ENCODE data around the gene PIGX.

PIGX gene

DNA sequence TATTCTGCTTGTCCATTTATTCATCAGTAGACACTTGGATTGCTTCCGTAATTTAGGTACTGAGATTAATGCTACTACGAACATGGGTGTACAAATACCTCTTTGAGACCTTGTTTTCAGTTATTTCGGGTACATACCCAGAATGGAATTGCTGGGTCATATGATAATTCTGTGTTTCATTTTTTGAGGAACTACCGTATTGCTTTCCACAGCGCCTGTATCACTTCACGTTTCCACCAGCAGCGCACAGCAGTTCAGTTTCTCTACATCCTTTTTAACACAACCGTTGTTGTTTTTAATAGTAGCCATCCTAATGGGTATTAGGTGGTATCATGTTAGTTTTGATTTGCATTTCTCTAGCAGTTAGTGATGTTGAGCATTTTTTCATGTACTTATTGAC lies 36.9 kb downstream of the PIGX start:
- no peak for DNase-seq (ENCODE audit: low read depth)
- H3K4me3 ChIP-seq (ENCODE audit: low read depth, low read length), result no peak overlapping the region
- TF ChIP-seq, protein P1, sequence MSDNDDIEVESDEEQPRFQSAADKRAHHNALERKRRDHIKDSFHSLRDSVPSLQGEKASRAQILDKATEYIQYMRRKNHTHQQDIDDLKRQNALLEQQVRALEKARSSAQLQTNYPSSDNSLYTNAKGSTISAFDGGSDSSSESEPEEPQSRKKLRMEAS (IDR thresholded peaks at IDR 0.05; ENCODE audit: low read depth, low read length), result no peak
- no peak for TF ChIP-seq CTCF (IDR thresholded peaks at IDR 0.05; ENCODE audit: low read depth, low read length)
- no peak for TF ChIP-seq MYC (IDR thresholded peaks at IDR 0.05; ENCODE audit: low read depth, low read length)
- TF ChIP-seq POLR2A (IDR thresholded peaks at IDR 0.05; ENCODE audit: extremely low read depth, insufficient read length), result no peak

DNA sequence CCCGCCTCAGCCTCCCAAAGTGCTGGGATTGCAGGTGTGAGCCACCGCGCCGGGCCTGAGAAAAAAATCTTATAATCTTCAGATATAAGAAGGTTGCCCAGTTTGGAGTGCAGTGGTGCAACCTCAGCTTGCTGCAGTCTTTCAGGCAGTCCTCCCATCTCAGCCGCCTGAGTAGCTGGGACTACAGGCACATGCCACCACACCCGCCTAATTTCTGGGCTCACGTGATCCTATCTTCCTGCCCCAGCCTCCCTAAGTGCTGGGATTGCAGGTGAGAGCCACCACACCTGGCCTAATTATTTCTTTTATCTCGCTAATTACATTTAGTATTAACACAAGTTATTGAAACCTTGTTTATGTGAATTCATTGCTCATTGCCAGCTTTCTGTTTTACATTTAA lies 41.0 kb downstream of the PIGX start:
- no peak overlapping the region for H3K4me3 ChIP-seq (ENCODE audit: low read depth, low read length)
- no peak for DNase-seq (ENCODE audit: low read depth)
- TF ChIP-seq POLR2A (IDR thresholded peaks at IDR 0.05; ENCODE audit: extremely low read depth, insufficient read length) (no peak), MYC (IDR thresholded peaks at IDR 0.05; ENCODE audit: low read depth, low read length) (no peak), CTCF (IDR thresholded peaks at IDR 0.05; ENCODE audit: low read depth, low read length) (no peak)
- TF ChIP-seq, protein P1 (IDR thresholded peaks at IDR 0.05; ENCODE audit: low read depth, low read length), result no peak

GRCh38 chr3:196754091-196754981 lies 42.2 kb downstream of the PIGX start:
- DNase-seq (ENCODE audit: low read depth), result no peak
- no peak for TF ChIP-seq CTCF (IDR thresholded peaks at IDR 0.05; ENCODE audit: low read depth, low read length)
- TF ChIP-seq MYC (IDR thresholded peaks at IDR 0.05; ENCODE audit: low read depth, low read length), result no peak
- TF ChIP-seq POLR2A (IDR thresholded peaks at IDR 0.05; ENCODE audit: extremely low read depth, insufficient read length), result no peak
- TF ChIP-seq, protein P1 (IDR thresholded peaks at IDR 0.05; ENCODE audit: low read depth, low read length), result no peak
- no peak overlapping the region for H3K4me3 ChIP-seq (ENCODE audit: low read depth, low read length)

- H3K4me3 ChIP-seq (ENCODE audit: low read depth, low read length), result no peak overlapping the region
- TF ChIP-seq, protein P1 (IDR thresholded peaks at IDR 0.05; ENCODE audit: low read depth, low read length), result no peak
- TF ChIP-seq POLR2A (IDR thresholded peaks at IDR 0.05; ENCODE audit: extremely low read depth, insufficient read length) (no peak), MYC (IDR thresholded peaks at IDR 0.05; ENCODE audit: low read depth, low read length) (no peak), CTCF (IDR thresholded peaks at IDR 0.05; ENCODE audit: low read depth, low read length) (no peak)
- DNase-seq (ENCODE audit: low read depth), result no peak
These were observed 44.6 kb downstream of the PIGX start for GRCh38 chr3:196756732-196757131.

GRCh38 chr3:196757876-196758739 lies 45.9 kb downstream of the PIGX start:
- no peak for DNase-seq (ENCODE audit: low read depth)
- no peak overlapping the region for H3K4me3 ChIP-seq (ENCODE audit: low read depth, low read length)
- TF ChIP-seq, protein P1 (IDR thresholded peaks at IDR 0.05; ENCODE audit: low read depth, low read length), result no peak
- TF ChIP-seq CTCF (IDR thresholded peaks at IDR 0.05; ENCODE audit: low read depth, low read length), result no peak
- TF ChIP-seq MYC (IDR thresholded peaks at IDR 0.05; ENCODE audit: low read depth, low read length), result no peak
- TF ChIP-seq POLR2A (IDR thresholded peaks at IDR 0.05; ENCODE audit: extremely low read depth, insufficient read length), result no peak

All from NB4 (cell line).